SW 1271 (cell line): ENCODE data around the gene SLC47A2.

ENCODE experiments used
- DNase-seq, 2 experiments: peaks; one replicate each; lab custom pipeline; 2025; lab: John Stamatoyannopoulos, UW

Gene SLC47A2

GRCh38 chr17:19747829-19748806 is 31.7 kb upstream of the SLC47A2 start, which contains the start of gene ALDH3A1:
ALDH3A1 (minus strand) TSS chr17:19748298; CDS start chr17:19745129, 3,169 bp downstream.
- DNase-seq, result no peak

GRCh38 chr17:19747159-19747719 is 30.9 kb upstream of the SLC47A2 start:
- no peak for DNase-seq

- no peak for DNase-seq
These were observed 30.1 kb upstream of the SLC47A2 start for GRCh38 chr17:19746517-19746916.

- no peak for DNase-seq
These were observed 28.8 kb upstream of the SLC47A2 start for GRCh38 chr17:19744922-19745757.

- no peak for DNase-seq
These were observed 28.1 kb upstream of the SLC47A2 start for GRCh38 chr17:19744492-19744891.

- no peak for DNase-seq
These were observed 27.0 kb upstream of the SLC47A2 start for GRCh38 chr17:19743101-19744100.

GRCh38 chr17:19742495-19742894 is 26.1 kb upstream of the SLC47A2 start:
- no peak for DNase-seq

- DNase-seq, result no peak
These were observed 25.6 kb upstream of the SLC47A2 start for GRCh38 chr17:19741832-19742457.

- DNase-seq, result no peak
These were observed 24.5 kb upstream of the SLC47A2 start for GRCh38 chr17:19740933-19741332.

- DNase-seq, result no peak
These were observed 23.1 kb upstream of the SLC47A2 start for GRCh38 chr17:19739241-19740201.

- DNase-seq, result no peak
These were observed 22.4 kb upstream of the SLC47A2 start for GRCh38 chr17:19738757-19739156.

GRCh38 chr17:19738073-19738449 is 21.7 kb upstream of the SLC47A2 start:
- no peak for DNase-seq

GRCh38 chr17:19737305-19738072 is 21.1 kb upstream of the SLC47A2 start:
- DNase-seq, result no peak

GRCh38 chr17:19736071-19736470 is 19.7 kb upstream of the SLC47A2 start:
- no peak for DNase-seq

GRCh38 chr17:19733953-19734526 is 17.7 kb upstream of the SLC47A2 start:
- DNase-seq, result no peak

GRCh38 chr17:19731626-19732025 is 15.2 kb upstream of the SLC47A2 start:
- no peak for DNase-seq

- no peak for DNase-seq
These were observed 14.5 kb upstream of the SLC47A2 start for GRCh38 chr17:19730843-19731242.

GRCh38 chr17:19729900-19730299 is 13.5 kb upstream of the SLC47A2 start:
- DNase-seq, result no peak
